Stimulated activated CD4-positive, alpha-beta T cell treated with anti-CD3 and anti-CD28 coated beads, Interleukin-1b, Interleukin-23, amount 100 ng/mL, for 4 hours (primary cell): ENCODE data around the gene NTNG1.
"Not testable (repeated sequence)": the region's sequence is repeated elsewhere in the genome, so short reads cannot be mapped to it uniquely, and the experiment has no call there.

Source experiments
- DNase-seq, 2 donors: peaks; one replicate each; pipeline ENCODE4 v3.0.0-alpha.2; 2020; ENCODE audit warnings: low read depth in 2 of 2

The NTNG1 gene

GRCh38 chr1:107196973-107197562 is 56.2 kb downstream of the NTNG1 start:
- no peak for DNase-seq

DNA sequence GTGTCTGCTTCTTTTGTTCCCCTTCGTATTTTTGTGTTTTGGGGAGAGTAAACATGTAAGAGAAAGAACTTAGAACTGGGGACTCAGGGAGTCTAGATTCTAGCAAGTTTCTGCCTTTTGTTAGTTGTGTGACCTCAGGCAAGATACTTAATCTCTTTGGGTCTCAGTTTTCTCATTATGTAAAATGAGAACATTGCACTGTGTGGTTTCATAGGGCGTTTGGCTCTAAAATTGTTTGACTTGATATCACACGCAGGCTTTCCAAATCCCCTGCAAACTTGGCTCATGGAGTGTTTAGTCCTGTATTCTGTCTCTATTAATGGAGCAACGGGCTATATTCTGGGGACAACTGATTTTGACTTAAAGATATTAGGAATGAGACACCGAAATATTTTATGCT is 57.7 kb downstream of the NTNG1 start:
- DNase-seq, result no peak

DNA sequence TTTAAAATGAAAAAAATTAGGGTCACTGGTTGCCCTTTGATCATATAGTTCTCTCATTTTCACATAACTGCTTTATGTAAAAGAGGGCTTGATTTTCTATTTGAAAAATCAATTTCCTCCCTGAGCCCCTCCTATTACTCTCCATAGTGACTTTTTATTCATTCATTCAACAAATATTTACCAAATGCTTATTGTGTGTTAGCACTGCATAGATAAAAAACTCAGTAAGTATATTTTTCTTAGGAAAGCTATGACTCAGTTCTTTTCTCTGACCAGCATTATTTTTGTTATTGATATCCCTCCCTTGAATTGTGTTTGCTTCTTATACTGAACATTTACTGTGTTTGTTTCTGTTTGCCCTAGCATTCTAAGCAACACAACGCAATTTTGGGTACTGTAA is 59.8 kb downstream of the NTNG1 start:
- no peak for DNase-seq

- no peak for DNase-seq
Measured at GRCh38 chr1:107202007-107202406, 61.2 kb downstream of the NTNG1 start.

- DNase-seq, result no peak
Measured at GRCh38 chr1:107213225-107213624, 72.4 kb downstream of the NTNG1 start.

GRCh38 chr1:107220036-107220435 is 79.2 kb downstream of the NTNG1 start:
- DNase-seq, result no peak

DNA sequence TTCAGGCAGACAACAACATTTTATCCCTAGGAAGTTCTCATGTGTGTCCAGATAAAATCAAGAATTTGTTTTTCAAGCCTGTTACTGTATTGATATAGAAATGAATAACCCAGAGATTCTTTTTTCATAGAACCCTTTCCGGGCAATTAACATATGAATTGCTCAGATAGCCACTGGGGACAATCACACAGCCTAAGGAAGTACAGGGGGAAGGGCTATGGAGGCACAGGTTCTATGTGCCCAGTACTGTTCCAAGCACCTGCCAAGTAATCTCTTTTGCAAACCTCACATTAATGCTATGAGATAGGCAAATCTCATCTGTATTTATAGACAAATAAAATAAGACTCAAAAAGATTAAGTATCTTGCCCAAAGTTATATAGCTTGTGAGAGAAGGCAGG is 84.9 kb downstream of the NTNG1 start:
- DNase-seq, result no peak

DNA sequence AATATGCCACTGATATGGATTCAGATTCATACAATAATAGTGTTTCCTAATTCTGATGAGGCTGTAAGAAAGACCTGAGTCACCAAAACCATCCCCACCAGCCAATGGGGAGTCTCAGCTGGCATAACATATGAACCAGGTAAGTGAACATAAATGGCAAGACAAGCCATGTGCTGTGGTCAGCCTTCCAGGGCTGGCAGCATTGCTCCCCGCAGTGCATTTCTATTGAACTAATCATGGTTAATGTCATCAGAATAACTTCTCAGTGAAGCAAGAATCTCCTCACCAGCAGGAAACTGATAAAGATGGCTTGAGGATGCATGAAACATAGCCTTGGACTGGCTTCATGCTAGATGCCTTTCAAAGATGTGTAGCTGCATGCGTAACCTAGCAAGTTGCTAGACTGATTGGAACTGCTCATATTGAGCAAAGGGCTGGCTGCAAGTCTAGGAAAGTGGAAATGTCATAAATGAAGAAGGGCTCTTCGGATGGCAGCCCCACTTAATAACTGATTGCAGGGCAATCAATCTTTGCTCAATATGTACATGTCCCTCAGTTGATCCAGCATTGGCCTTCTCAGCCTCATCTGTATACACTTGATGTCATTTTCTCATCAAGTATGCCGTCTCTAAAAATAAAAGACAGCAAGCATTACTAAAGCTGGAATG is 88.0 kb downstream of the NTNG1 start:
- DNase-seq, result no peak

DNA sequence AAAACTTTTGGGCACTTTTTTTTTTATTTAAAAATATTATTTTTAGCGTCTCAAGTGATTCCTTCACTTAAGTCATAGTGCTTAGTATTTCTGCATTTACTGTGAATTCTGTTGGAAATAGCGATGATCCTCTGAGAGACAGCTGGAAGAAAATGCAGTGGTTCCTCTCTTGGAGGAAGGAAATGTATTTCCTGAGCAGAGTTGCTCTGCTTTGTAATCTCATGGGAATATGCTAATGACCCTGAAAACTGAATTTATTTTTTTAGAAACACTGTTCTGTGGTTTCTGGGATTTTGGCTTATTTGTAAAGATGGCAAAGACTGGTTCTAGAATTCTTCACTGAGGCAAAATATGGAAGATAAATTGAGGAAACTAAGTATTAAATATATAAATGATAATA is 88.9 kb downstream of the NTNG1 start:
- DNase-seq, result no peak

DNA sequence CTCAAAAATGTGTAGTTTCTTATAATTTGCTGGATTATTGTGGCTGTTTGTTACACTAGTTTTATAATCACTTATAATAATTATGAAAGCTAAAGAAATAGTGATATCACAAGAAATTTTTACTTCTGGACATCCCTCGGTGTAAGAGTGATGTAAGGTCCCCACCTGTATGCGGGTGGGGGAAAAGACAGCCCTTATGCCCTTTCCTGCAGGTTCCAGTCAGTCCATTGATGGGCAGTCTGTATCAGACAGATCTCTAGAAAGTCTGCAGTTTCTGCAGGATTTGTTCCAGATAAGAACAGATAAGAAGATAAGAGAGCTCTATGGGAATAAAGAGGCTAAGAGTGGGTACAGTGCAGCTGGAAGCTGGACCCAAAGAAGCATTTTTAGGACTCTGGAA is 89.3 kb downstream of the NTNG1 start:
- DNase-seq, result no peak

DNA sequence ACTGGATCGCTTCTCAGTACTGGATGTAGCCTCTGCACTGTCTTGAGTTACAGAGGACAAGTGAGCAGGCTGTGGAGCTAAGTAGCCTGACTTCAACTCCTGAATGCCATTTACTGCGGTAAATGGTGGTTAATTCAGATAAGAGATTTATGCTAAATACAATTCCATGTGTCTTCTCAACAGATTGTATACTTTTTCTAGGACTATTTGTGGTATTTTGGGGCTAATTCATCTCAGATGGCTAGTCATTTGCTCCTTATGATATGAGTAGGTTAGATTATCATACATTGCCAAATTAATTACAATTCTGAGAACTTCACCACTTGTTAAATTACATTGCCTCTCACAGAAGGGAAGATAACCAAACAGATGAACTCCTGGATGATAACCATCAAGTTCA is 90.5 kb downstream of the NTNG1 start:
- no peak for DNase-seq

DNA sequence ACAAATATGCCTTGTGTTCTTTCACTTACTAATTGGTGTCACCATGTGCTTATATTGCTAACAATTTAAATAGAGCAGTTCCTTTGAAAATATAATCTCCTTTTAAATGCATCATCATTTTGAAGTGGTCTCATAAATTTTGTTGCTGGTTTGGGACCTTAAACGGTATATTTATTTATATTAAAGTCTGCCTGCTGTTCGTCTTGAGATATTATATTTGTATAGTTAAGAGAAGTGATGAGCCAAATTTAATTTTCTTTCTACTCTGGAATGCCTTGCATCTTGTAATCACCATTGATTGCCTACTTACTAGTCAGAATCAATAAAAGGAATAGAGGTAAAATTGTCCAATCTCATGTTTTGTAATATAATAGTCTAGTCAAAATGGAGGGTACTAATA is 91.6 kb downstream of the NTNG1 start:
- DNase-seq, result no peak

DNA sequence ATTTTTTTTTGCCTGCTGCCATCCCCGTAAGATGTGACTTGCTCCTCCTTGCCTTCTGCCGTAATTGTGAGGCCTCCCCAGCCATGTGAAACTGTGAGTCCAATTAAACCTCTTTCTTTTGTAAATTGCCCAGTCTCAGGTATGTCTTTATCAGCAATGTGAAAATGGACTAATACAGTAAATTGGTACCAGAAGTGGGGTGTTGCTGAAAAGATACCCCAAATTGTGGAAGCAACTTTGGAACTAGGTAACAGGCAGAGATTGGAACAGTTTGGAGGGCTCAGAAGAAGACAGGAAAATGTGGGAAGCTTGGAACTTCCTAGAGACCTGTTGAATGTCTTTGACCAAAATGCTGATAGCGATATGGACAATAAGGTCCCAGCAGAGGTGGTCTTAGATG is 95.9 kb downstream of the NTNG1 start:
- not testable (repeated sequence) for DNase-seq

DNA sequence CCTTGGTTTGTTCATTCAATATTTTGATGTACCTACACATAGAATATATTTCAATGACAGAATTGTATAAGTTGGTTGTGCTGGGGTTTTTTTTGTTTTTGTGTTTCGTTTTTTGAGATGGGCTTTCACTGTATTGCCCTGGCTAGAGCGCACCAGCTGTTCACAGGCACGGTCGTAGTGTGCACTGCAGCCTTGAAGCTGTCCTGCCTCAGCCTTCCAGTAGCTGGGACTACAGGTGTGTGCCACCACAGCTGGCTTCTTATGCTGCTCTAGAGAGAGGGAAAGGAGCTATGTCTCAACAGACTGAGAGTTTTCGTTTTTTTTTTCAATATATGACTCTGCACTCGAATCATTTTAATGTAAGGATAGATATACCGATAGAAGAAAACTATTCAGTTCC is 102.6 kb downstream of the NTNG1 start:
- DNase-seq, result no peak

- DNase-seq, result no peak
Measured at GRCh38 chr1:107244709-107245500, 104.1 kb downstream of the NTNG1 start.

DNA sequence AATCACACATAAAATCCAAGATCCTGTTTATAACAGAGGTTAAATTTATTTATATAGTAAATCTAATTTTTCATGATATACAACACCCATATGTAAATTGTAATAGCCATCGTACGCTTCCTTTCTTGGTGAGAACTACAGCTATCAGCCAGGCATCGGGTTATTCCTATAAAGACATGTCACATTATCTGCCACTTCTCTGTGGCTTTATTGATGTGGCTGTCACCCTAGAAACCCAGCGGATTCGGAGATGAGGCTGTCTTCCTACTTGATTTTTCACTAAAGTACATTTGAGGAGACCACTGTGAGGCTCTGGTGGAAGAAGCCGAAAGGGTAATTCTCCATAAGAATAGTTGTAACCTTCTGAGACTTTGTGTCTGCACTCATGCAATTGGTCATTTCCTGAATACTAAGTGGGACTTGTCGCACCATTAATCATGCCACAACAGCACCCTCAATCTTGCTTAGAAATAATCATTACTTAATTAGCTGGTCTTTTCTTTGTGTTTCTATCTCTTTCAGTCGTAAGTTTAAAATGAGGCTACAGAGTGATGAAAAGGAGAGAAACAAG is 106.0 kb downstream of the NTNG1 start:
- no peak for DNase-seq

DNA sequence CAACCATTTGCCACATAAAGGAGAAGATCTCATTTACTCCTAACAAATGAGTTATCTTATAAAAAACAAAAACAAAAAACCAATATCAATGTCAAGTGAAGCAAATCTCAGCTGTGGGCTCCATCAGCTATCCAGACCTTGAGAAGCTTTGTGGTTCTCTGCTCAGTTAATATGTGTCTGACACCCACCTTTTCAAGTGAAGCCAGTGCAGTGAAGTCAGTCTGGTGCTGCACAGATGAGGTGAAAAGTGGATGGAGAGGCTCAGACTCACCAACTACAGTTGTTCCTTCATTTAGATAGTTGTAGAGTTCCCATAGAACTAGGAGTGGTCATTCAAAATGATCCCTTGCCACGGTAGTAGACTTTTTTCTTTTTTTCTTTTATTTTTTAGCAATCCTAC is 106.8 kb downstream of the NTNG1 start:
- DNase-seq, result no peak

- no peak for DNase-seq
Measured at GRCh38 chr1:107250169-107250568, 109.3 kb downstream of the NTNG1 start.

- no peak for DNase-seq
Measured at GRCh38 chr1:107251083-107251482, 110.2 kb downstream of the NTNG1 start.

GRCh38 chr1:107251839-107252238 is 111.0 kb downstream of the NTNG1 start:
- DNase-seq, result no peak

DNA sequence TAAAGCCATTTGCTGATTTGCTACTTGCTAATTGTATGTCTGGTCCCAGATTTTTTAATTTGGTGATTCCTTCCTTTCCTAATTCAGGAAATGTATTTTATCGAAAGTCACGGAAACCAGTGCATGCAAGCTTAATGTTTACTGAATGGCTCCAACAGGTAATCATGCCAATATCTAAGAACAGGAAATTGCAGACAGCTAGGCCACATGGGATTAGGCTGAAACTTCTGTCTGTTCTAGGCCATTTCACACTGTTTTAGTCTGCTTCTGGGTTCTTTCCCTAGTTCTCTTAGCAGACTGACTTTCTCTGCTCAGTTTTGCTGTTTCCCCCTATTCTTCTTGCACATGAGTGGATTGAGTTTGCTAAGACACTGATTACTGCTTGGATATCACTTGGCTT is 111.4 kb downstream of the NTNG1 start:
- DNase-seq, result no peak

DNA sequence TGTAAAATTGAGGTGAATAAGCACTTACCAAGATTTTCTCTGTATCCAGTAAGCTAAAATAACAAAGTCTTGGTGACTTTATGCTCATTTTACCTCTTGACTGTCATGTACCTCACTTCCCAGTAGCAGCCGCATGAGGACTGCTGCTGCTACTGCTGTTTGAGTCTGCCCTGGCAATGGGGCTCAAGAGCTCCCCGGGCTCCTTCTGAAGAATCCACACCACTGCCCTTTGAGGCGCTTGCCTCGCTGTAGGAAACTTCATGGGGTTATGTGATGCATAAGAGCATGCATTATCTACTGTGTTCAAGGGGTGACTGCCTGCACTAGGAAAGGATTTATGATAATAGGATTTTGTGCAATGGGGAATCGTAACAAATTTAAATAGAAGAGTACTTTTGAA is 113.5 kb downstream of the NTNG1 start:
- no peak for DNase-seq

- DNase-seq, result no peak
Measured at GRCh38 chr1:107255469-107255868, 114.6 kb downstream of the NTNG1 start.
